Gastrocnemius medialis (tissue), 4 donors: ENCODE measurements around the gene DACT1. TPM values are rescaled to one million over a fixed set of nuclear protein-coding genes. Genes with fewer than 3 reads are reported as not detected.

Experiments
- ATAC-seq, 2 donors: fragments of 150-250 bp; one replicate each; pipeline ENCODE4 v1.9.1; 2016
- DNase-seq, 2 donors: peaks; one replicate each; pipeline ENCODE4 v3.0.0-alpha.2; 2019
- H3K27ac ChIP-seq, 4 donors: fragments of 200-600 bp; sonication (generic); 1 replicate in 1 of 4; 2 replicates in 3 of 4; pipeline ENCODE4 v1.5.1; 2016 to 2018; ENCODE audit warnings: mild to moderate bottlenecking in 2 of 4, moderate library complexity in 1 of 4
- H3K27me3 ChIP-seq, 3 donors: fragments of 200-600 bp; sonication (generic) in 2 of 3; 1 replicate in 1 of 3; 2 replicates in 2 of 3; pipeline versions ENCODE4 v1.5.1 to v1.6.0; 2016 to 2019; ENCODE audit warnings: mild to moderate bottlenecking in 1 of 3, moderate library complexity in 1 of 3
- H3K36me3 ChIP-seq, 2 donors: fragments of 200-600 bp; sonication (generic) in 1 of 2; one replicate each; pipeline ENCODE4 v1.5.1; 2017 to 2018
- H3K4me1 ChIP-seq, 2 donors: fragments of 200-600 bp; sonication (generic) in 1 of 2; one replicate each; pipeline ENCODE4 v1.5.1; 2016 to 2017; ENCODE audit warnings: mild to moderate bottlenecking in 2 of 2
- H3K4me3 ChIP-seq, 4 donors: fragments of 200-600 bp; sonication (generic) in 3 of 4; 1 replicate in 1 of 4; 2 replicates in 3 of 4; pipeline ENCODE4 v1.5.1; 2016 to 2019; ENCODE audit warnings: mild to moderate bottlenecking in 2 of 4
- H3K9me3 ChIP-seq, 3 donors: fragments of 200-600 bp; sonication (generic) in 2 of 3; 1 replicate in 1 of 3; 2 replicates in 2 of 3; pipeline ENCODE4 v1.5.1; 2016 to 2019
- POLR2A ChIP-seq, 2 donors: fragments of 450-650 bp; IDR thresholded peaks; one replicate each; pipeline ENCODE4 v1.6.1; 2017; ENCODE audit warnings: antibody characterized with exemption in 2 of 2, mild to moderate bottlenecking in 2 of 2, moderate library complexity in 2 of 2
- in situ Hi-C, 4 donors: fragments of 200-750 bp; cut with MboI; loops; one replicate each; pipeline versions ENCODE4 v1.15.0 to v1.8.0; 2017; ENCODE audit warnings: low sequenced_read_pairs in 4 of 4
- intact Hi-C: fragments of 100-400 bp; cut with DNase I; formaldehyde crosslinking; loops from one replicate; pipeline ENCODE4 v1.15.1; 2023; ENCODE audit warnings: low total_unique reads
- total RNA-seq, 4 donors: library from RNA; depleted of rRNA; stranded (reverse); fragments of >200 nt; gene quantifications; one replicate each; pipeline versions ENCODE4 v1.1.0 to v1.2.3, GENCODE V29; 2016
- TF ChIP-seq, protein P1 (sequence below), 5 experiments: fragments of 450-650 bp in 3 of 5; fragments of 200-600 bp in 2 of 5; sonication (generic) in 2 of 5; IDR thresholded peaks in 4 of 5; conservative IDR thresholded peaks in 1 of 5; 1 replicate in 4 of 5; 2 replicates in 1 of 5; pipeline ENCODE4 v1.5.1; 2016 to 2019; ENCODE audit warnings: antibody characterized with exemption in 5 of 5, mild to moderate bottlenecking in 3 of 5, moderate library complexity in 3 of 5

DACT1 gene
- total RNA-seq, 4 donors from 2014 or later: 0.97 to 3.0 (median 1.8) TPM

DNA sequence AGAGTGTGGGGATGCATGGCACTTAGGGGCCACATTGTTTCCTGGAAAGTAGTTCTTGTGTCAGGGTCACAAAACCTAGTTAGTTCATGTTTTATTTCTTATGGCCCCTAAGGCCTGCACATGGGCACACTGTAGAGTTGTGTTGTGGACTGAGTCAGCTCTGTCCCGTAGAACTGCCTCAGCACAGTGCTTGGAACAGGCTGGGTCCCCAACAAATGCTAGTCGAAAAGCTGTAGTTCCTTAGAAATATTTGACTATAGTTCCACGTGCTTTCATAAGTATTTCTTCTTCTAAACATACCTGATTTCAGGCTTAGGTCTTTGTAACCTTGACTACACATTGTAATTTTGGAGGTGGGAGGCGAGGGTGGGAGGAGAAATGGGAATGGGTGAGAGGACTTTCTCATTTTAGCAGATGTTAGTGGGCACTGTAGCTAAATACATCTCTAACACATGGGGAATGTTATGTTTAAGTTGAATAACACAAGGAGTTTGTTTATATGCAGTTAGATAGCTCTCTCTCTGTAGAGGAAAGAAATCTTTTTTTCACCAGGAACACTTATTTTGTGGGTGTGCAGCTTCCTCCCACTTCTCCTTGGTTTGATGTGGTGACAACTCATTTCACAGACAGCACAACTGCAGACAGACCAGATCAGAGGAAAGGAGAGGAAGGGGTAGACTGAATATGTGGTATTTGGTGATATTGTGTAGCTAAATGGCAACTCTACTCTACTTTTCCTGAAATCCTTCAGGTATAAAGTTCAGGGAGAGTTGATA, 39.5 kb upstream of the DACT1 start:
- H3K27me3 ChIP-seq: no peaks in the 10 kb centered on the region
- DNase-seq: no peak
- intact Hi-C loops (no loop called here), in situ Hi-C loops (no loop called here)
- H3K27ac ChIP-seq: no peak overlapping the region
- H3K4me3 ChIP-seq: no peak overlapping the region
- no peaks in the 10 kb centered on the region for H3K36me3 ChIP-seq
- ATAC-seq: no peak
- no peak for TF ChIP-seq POLR2A (IDR thresholded peaks at IDR 0.05)
- H3K9me3 ChIP-seq: no peaks in the 10 kb centered on the region
- no peaks in the 10 kb centered on the region for H3K4me1 ChIP-seq

DNA sequence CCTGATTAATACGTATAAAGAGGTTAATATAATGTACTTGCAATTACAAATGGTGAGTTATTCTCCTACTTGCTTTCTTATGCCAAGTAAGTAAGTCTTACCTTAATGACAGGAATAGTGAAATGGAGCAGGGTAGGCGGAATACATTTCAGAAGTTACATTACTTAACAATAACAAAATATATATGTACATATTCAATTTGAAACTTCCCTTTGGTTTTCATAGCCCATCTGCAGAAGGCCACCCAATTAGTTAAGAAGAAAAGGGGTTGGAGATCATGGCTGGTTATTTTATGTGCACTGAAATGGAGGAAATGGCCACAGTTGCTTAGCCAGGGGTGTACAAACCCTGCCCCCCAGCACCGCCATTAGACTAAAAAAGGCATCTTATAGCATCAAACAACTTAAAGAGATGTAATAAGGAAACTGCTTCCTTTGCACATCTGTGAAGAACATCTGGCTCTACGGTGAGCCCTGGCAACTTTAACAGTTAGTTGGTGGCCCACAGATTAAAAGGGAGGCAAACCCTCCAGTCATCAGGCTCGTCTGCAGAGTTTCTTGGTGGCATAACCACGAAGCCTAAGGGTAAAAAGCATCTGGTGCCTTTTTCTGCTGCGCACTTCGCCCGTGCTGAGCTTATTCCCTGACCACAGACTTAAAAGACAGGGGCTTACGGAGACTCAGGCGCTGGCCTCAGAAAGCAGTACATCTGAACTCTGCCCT, 38.8 kb upstream of the DACT1 start:
- H3K4me3 ChIP-seq: no peak overlapping the region
- no peaks in the 10 kb centered on the region for H3K4me1 ChIP-seq
- no peaks in the 10 kb centered on the region for H3K9me3 ChIP-seq
- ATAC-seq: no peak
- H3K36me3 ChIP-seq: no peaks in the 10 kb centered on the region
- H3K27ac ChIP-seq: no peak overlapping the region
- TF ChIP-seq POLR2A (IDR thresholded peaks at IDR 0.05): no peak
- TF ChIP-seq, protein P1, sequence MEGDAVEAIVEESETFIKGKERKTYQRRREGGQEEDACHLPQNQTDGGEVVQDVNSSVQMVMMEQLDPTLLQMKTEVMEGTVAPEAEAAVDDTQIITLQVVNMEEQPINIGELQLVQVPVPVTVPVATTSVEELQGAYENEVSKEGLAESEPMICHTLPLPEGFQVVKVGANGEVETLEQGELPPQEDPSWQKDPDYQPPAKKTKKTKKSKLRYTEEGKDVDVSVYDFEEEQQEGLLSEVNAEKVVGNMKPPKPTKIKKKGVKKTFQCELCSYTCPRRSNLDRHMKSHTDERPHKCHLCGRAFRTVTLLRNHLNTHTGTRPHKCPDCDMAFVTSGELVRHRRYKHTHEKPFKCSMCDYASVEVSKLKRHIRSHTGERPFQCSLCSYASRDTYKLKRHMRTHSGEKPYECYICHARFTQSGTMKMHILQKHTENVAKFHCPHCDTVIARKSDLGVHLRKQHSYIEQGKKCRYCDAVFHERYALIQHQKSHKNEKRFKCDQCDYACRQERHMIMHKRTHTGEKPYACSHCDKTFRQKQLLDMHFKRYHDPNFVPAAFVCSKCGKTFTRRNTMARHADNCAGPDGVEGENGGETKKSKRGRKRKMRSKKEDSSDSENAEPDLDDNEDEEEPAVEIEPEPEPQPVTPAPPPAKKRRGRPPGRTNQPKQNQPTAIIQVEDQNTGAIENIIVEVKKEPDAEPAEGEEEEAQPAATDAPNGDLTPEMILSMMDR (IDR thresholded peaks at IDR 0.05 in 4 of 5, conservative IDR thresholded peaks at IDR 0.05 in 1 of 5): no peak
- in situ Hi-C loops: no loop called here
- intact Hi-C loops: no loop called here
- H3K27me3 ChIP-seq: no peaks in the 10 kb centered on the region
- no peak for DNase-seq

DNA sequence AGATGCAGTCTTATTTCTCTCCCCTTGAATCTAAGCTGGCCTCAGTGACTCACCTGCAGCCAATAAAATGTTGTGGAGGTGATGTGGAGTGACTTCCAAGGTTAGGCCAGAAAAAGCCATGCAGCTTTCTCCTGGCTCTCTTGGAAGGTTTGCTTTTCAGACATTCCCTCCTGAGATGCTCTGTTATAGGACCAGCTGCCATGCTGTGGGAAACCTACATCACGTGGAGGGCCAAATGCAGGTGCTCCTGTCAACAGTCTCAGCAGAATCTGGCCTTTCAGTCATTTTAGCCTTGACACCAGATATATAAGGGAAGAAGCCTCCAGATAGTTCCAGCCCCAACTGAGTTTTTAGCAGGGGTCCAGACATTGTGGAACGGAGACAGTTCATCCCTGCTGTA, 38.1 kb upstream of the DACT1 start:
- H3K4me1 ChIP-seq: no peaks in the 10 kb centered on the region
- no peaks in the 10 kb centered on the region for H3K27me3 ChIP-seq
- H3K9me3 ChIP-seq: no peaks in the 10 kb centered on the region
- ATAC-seq (no peak), DNase-seq (no peak)
- H3K4me3 ChIP-seq: no peak overlapping the region
- in situ Hi-C loops: no loop called here
- no peak overlapping the region for H3K27ac ChIP-seq
- no peak for TF ChIP-seq POLR2A (IDR thresholded peaks at IDR 0.05)
- TF ChIP-seq, protein P1 (IDR thresholded peaks at IDR 0.05 in 4 of 5, conservative IDR thresholded peaks at IDR 0.05 in 1 of 5): no peak
- intact Hi-C loops: no loop called here
- no peaks in the 10 kb centered on the region for H3K36me3 ChIP-seq

DNA sequence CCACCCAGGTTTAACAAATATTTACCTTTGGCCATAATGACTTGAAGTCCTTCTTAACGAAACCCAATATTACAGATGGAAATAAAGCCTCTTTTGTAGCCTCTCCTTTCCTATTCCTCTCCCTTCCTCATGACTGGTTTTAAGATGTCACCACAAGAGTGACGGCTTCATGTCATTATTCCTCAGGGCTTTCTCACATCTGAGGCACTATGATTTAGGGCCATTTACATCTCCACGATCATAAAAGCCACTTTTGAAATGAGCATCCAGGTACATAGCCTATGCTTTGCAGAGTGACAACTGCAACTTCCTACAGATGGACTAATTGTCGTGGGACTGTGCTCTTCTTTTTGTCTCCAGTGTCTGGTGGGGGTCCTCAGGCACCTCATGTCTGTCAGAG, 32.3 kb upstream of the DACT1 start:
- Histone ChIP-seq H3K27me3 (no peaks in the 10 kb centered on the region), H3K4me3 (no peak overlapping the region), H3K36me3 (no peaks in the 10 kb centered on the region), H3K9me3 (no peaks in the 10 kb centered on the region), H3K4me1 (no peaks in the 10 kb centered on the region), H3K27ac (no peak overlapping the region)
- no peak for DNase-seq
- no peak for ATAC-seq
- TF ChIP-seq POLR2A (IDR thresholded peaks at IDR 0.05): no peak
- TF ChIP-seq, protein P1 (IDR thresholded peaks at IDR 0.05 in 4 of 5, conservative IDR thresholded peaks at IDR 0.05 in 1 of 5): no peak
- in situ Hi-C loops: no loop called here
- intact Hi-C loops: no loop called here

DNA sequence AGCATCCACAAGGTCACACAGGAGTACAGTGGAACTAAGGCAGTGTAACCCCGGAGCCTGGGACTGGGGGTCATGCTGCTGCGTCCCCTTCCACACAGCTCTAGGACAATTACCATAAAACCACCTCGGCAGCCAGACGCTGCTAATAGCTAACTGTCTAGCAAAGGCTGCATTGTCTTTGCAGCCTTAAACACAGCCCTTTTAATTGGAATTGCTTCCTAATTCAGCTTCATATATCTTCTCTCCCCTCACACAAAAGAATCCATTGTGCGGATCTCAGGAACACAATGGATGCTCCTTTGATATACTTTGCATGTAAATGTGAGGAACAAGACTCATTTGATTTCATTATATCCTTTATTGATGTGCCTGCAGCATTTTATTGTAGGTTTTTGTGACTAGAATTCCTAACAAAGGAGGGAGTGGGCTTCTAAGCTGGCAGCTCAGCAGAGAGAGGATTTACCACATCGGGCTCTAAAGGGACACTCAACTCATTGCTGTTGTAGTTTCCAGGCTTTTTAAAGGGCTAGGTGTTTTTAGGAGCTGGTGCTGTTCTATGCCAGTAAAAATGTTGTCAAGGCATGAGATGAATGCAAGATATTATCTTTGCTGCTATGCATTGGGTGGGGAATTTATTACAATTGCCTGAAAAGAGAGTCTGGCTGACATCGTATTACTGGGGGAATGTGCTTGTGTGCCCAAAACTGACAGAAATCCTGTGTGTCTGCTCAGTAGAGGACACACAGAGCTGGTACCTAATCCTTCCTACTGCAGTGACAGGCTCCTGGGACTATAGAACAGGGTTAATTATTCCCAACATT, 30.4 kb upstream of the DACT1 start:
- Histone ChIP-seq H3K27ac (no peak overlapping the region), H3K4me1 (no peaks in the 10 kb centered on the region), H3K36me3 (no peaks in the 10 kb centered on the region), H3K27me3 (no peaks in the 10 kb centered on the region), H3K9me3 (no peaks in the 10 kb centered on the region), H3K4me3 (no peak overlapping the region)
- intact Hi-C loops (no loop called here), in situ Hi-C loops (no loop called here)
- DNase-seq (no peak), ATAC-seq (no peak)
- TF ChIP-seq, protein P1 (IDR thresholded peaks at IDR 0.05 in 4 of 5, conservative IDR thresholded peaks at IDR 0.05 in 1 of 5): no peak
- TF ChIP-seq POLR2A (IDR thresholded peaks at IDR 0.05): no peak
